Testis (tissue), 3 donors: ENCODE results near the gene DBP. TPM values are rescaled to one million over a fixed set of nuclear protein-coding genes. Genes with fewer than 3 reads are reported as not detected.
A peak's percentile ranks its signal among the peaks of the same experiment; 100 is the strongest.

ENCODE experiments used
- DNase-seq: peaks from one replicate; pipeline ENCODE4 v3.0.0-alpha.2; 2019
- H3K27ac ChIP-seq, 2 donors: fragments of 200-600 bp; sonication (generic); one replicate each; pipeline ENCODE4 v1.5.1; 2019
- H3K27me3 ChIP-seq: fragments of 200-600 bp; sonication (generic); one replicate; pipeline ENCODE4 v1.5.1; 2019
- H3K36me3 ChIP-seq: fragments of 200-600 bp; sonication (generic); one replicate; pipeline ENCODE4 v1.5.1; 2017; ENCODE audit warnings: low read depth; ENCODE audit errors: missing control alignments
- H3K4me1 ChIP-seq: fragments of 200-600 bp; sonication (generic); one replicate; pipeline ENCODE4 v1.5.1; 2019
- H3K4me3 ChIP-seq, 2 donors: fragments of 200-600 bp; sonication (generic); one replicate each; pipeline ENCODE4 v1.5.1; 2017 to 2019
- H3K9me3 ChIP-seq: fragments of 200-600 bp; sonication (generic); one replicate; pipeline ENCODE4 v1.5.1; 2017
- CTCF ChIP-seq, 3 experiments: fragments of 450-650 bp in 2 of 3; fragments of 200-600 bp in 1 of 3; sonication (generic) in 1 of 3; IDR thresholded peaks; one replicate each; pipeline ENCODE4 v1.5.1; 2016 to 2019; ENCODE audit warnings: antibody characterized with exemption in 3 of 3, mild to moderate bottlenecking in 2 of 3, moderate library complexity in 1 of 3
- POLR2A ChIP-seq: fragments of 450-650 bp; IDR thresholded peaks from one replicate; pipeline ENCODE4 v1.6.1; 2017; ENCODE audit warnings: antibody characterized with exemption, mild to moderate bottlenecking, moderate library complexity
- WGBS, 2 donors: methylation state at CpG; one replicate each; pipeline ENCODE4 v1.1.5; 2018; 5-methylcytosine and 5-hydroxymethylcytosine counted together
- intact Hi-C: fragments of 100-400 bp; cut with DNase I; formaldehyde crosslinking; loops from one replicate; pipeline ENCODE4 v1.15.1; 2023; ENCODE audit warnings: low total_unique reads
- polyA plus RNA-seq: library from polyadenylated mRNA; stranded (reverse); fragments of 350-450 nt; fragmentation: Illumina TruSeq; extraction: RNeasy Lipid Tissue Mini Kit (QIAGEN cat#74804); gene quantifications from one replicate; pipeline ENCODE4 v1.2.3, GENCODE V29; 2014; ENCODE audit warnings: low read depth, low replicate concordance; ENCODE audit not compliant: insufficient read depth
- total RNA-seq, 2 donors: library from RNA; depleted of rRNA; stranded (reverse); fragments of >200 nt; gene quantifications; one replicate each; pipeline ENCODE4 v1.2.3, GENCODE V29; 2016

DBP gene
- total and polyA plus RNA-seq, 3 donors from 2014 or later = 30.4 to 51.0 (median 48.9) TPM

DNA sequence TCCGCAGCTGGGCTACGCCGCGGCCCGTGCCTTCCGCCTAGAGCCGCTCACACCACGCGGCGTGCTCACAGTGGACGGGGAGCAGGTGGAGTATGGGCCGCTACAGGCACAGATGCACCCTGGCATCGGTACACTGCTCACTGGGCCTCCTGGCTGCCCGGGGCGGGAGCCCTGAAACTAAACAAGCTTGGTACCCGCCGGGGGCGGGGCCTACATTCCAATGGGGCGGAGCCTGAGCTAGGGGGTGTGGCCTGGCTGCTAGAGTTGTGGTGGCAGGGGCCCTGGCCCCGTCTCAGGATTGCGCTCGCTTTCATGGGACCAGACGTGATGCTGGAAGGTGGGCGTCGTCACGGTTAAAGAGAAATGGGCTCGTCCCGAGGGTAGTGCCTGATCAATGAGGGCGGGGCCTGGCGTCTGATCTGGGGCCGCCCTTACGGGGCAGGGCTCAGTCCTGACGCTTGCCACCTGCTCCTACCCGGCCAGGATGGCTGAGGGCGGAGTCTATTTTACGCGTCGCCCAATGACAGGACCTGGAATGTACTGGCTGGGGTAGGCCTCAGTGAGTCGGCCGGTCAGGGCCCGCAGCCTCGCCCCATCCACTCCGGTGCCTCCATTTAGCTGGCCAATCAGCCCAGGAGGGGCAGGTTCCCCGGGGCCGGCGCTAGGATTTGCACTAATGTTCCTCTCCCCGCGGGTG is 7.4 kb downstream of the DBP start:
- peak; percentile 65 for DNase-seq
- peaks cover 46% of the 10 kb centered on the region for H3K4me1 ChIP-seq
- H3K9me3 ChIP-seq = no peaks in the 10 kb centered on the region
- intact Hi-C loops = no loop called here
- H3K27ac ChIP-seq = peak overlapping the region; percentile 87 to 98
- TF ChIP-seq CTCF (IDR thresholded peaks at IDR 0.05) (no peak), POLR2A (no peak)
- no peaks in the 10 kb centered on the region for H3K27me3 ChIP-seq
- peak overlapping the region in 1 of 2 donors; percentile 40 for H3K4me3 ChIP-seq
- WGBS, 2 donors = 48 to 57% methylated on average over 19 to 47 of the region's 48 CpGs
- no peaks in the 10 kb centered on the region for H3K36me3 ChIP-seq

- intact Hi-C loops = no loop called here
- DNase-seq = no peak
- H3K9me3 ChIP-seq = no peaks in the 10 kb centered on the region
- WGBS, 2 donors = 54 to 62% methylated on average over 14 to 22 of the region's 22 CpGs
- H3K4me3 ChIP-seq = peak overlapping the region in 1 of 2 donors; percentile 40
- H3K36me3 ChIP-seq = no peaks in the 10 kb centered on the region
- TF ChIP-seq POLR2A = no peak
- H3K4me1 ChIP-seq = peaks cover 47% of the 10 kb centered on the region
- H3K27ac ChIP-seq = peak overlapping the region; percentile 87 to 98
- no peaks in the 10 kb centered on the region for H3K27me3 ChIP-seq
Observed at GRCh38 chr19:48629297-48629598, 7.9 kb downstream of the DBP start.

GRCh38 chr19:48628486-48629296 is 8.5 kb downstream of the DBP start:
- H3K27ac ChIP-seq = peak overlapping the region; percentile 41 to 87
- 77 to 79% methylated on average over 22 to 34 of the region's 34 CpGs for WGBS, 2 donors
- H3K36me3 ChIP-seq = no peaks in the 10 kb centered on the region
- peaks cover 42% of the 10 kb centered on the region for H3K4me1 ChIP-seq
- H3K9me3 ChIP-seq = no peaks in the 10 kb centered on the region
- H3K27me3 ChIP-seq = no peaks in the 10 kb centered on the region
- intact Hi-C loops = no loop called here
- no peak overlapping the region for H3K4me3 ChIP-seq
- TF ChIP-seq CTCF (IDR thresholded peaks at IDR 0.05) (no peak), POLR2A (no peak)
- DNase-seq = no peak

DNA sequence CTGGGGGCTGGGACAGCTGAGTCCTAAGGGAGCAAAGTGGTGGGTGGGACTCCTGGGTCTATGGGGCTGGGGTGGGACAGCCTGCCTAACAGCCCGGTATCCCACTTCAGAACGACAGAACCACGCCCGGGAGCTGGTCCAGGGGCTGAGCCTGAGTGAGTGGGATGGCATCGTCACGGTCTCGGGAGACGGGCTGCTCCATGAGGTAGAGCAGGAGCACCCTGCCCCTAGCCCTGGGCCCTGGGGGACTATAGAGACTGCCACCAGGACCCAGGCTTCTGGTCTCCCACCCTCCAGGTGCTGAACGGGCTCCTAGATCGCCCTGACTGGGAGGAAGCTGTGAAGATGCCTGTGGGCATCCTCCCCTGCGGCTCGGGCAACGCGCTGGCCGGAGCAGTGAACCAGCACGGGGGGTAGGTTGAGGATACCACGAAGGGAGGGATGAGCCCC is 9.3 kb downstream of the DBP start:
- peaks cover 41% of the 10 kb centered on the region for H3K4me1 ChIP-seq
- no peaks in the 10 kb centered on the region for H3K27me3 ChIP-seq
- H3K27ac ChIP-seq = no peak overlapping the region
- H3K9me3 ChIP-seq = no peaks in the 10 kb centered on the region
- DNase-seq = no peak
- intact Hi-C loops = no loop called here
- no peak for TF ChIP-seq POLR2A
- TF ChIP-seq CTCF (IDR thresholded peaks at IDR 0.05) = no peak
- H3K4me3 ChIP-seq = no peak overlapping the region
- no peaks in the 10 kb centered on the region for H3K36me3 ChIP-seq
- 89 to 90% methylated on average over 7 to 17 of the region's 17 CpGs for WGBS, 2 donors

- TF ChIP-seq POLR2A = no peak
- H3K27me3 ChIP-seq = no peaks in the 10 kb centered on the region
- H3K4me3 ChIP-seq = no peak overlapping the region
- WGBS, 2 donors = 84 to 92% methylated on average over 5 to 6 of the region's 6 CpGs
- no peak overlapping the region for H3K27ac ChIP-seq
- no peaks in the 10 kb centered on the region for H3K9me3 ChIP-seq
- no peaks in the 10 kb centered on the region for H3K36me3 ChIP-seq
- no peak for DNase-seq
- intact Hi-C loops = no loop called here
- peaks cover 36% of the 10 kb centered on the region for H3K4me1 ChIP-seq
Observed at GRCh38 chr19:48627201-48627864, 9.8 kb downstream of the DBP start.
